OCI-LY1 (cell line): ENCODE data around the gene PACRG.

ENCODE experiments used
- H2AFZ ChIP-seq: fragments of 200-600 bp; sonication (generic), shearing (Covaris generic); 2 replicates; pipeline ENCODE4 v1.6.0; 2014; ENCODE audit warnings: antibody characterized with exemption, mild to moderate bottlenecking, low read length
- H3F3A ChIP-seq: fragments of 200-600 bp; sonication (generic), shearing (Covaris generic); 2 replicates; pipeline ENCODE4 v1.6.0; 2014; ENCODE audit warnings: mild to moderate bottlenecking, antibody characterized with exemption, low read length, moderate library complexity; ENCODE audit not compliant: insufficient read depth
- H3K27ac ChIP-seq: fragments of 200-600 bp; sonication (generic); 2 replicates; pipeline ENCODE4 v1.5.1; 2014; ENCODE audit warnings: low read length, mixed run types, mild to moderate bottlenecking, low read depth; ENCODE audit not compliant: poor library complexity, severe bottlenecking
- H3K27me3 ChIP-seq: fragments of 200-600 bp; sonication (generic); 2 replicates; pipeline ENCODE4 v1.6.0; 2014; ENCODE audit warnings: antibody characterized with exemption, mild to moderate bottlenecking, low read length, moderate library complexity; ENCODE audit not compliant: insufficient read depth
- H3K36me3 ChIP-seq: fragments of 200-600 bp; sonication (generic); 2 replicates; pipeline ENCODE4 v1.6.1; 2014; ENCODE audit warnings: mild to moderate bottlenecking, antibody characterized with exemption, low read length, moderate library complexity, mixed read lengths; ENCODE audit not compliant: insufficient read depth
- H3K4me1 ChIP-seq: fragments of 200-600 bp; sonication (generic); 2 replicates; pipeline ENCODE4 v1.5.1; 2014; ENCODE audit warnings: mild to moderate bottlenecking, low read length, moderate library complexity; ENCODE audit not compliant: insufficient read depth, severe bottlenecking
- H3K4me2 ChIP-seq: fragments of 200-600 bp; sonication (generic), shearing (Covaris generic); 2 replicates; pipeline ENCODE4 v1.6.1; 2014; ENCODE audit warnings: low read length
- H3K4me3 ChIP-seq: fragments of 200-600 bp; sonication (generic); 2 replicates; pipeline ENCODE4 v1.5.1; 2014; ENCODE audit warnings: low read length, low read depth, mild to moderate bottlenecking, mixed read lengths; ENCODE audit not compliant: poor library complexity, severe bottlenecking
- H3K79me2 ChIP-seq: fragments of 200-600 bp; shearing (Covaris generic); 2 replicates; pipeline ENCODE4 v1.6.1; 2016; ENCODE audit warnings: mixed run types, low read length, mixed read lengths; ENCODE audit not compliant: insufficient read depth
- H3K9ac ChIP-seq: fragments of 200-600 bp; sonication (generic), shearing (Covaris generic); 2 replicates; pipeline ENCODE4 v1.6.1; 2014; ENCODE audit warnings: mild to moderate bottlenecking, low read length, mixed read lengths
- H3K9me2 ChIP-seq: fragments of 200-600 bp; sonication (generic), shearing (Covaris generic); 2 replicates; pipeline ENCODE4 v1.6.1; 2014; ENCODE audit warnings: low read depth, mild to moderate bottlenecking, low read length, mixed read lengths
- H3K9me3 ChIP-seq: fragments of 200-600 bp; shearing (Covaris generic); 2 replicates; pipeline ENCODE4 v1.6.1; 2014; ENCODE audit warnings: low read length, mixed read lengths
- H4K20me1 ChIP-seq: fragments of 200-600 bp; sonication (generic), shearing (Covaris generic); 2 replicates; pipeline ENCODE4 v1.6.0; 2016; ENCODE audit warnings: mild to moderate bottlenecking, low read length; ENCODE audit not compliant: insufficient read depth
- CTCF ChIP-seq: fragments of 200-600 bp; sonication (generic), shearing (Covaris generic); IDR thresholded peaks from 2 replicates; pipeline ENCODE4 v1.5.1; 2017; ENCODE audit warnings: mild to moderate bottlenecking, antibody characterized with exemption, low read length, moderate library complexity, mixed read lengths
- EZH2 ChIP-seq: fragments of 200-600 bp; sonication (generic), shearing (Covaris generic); IDR thresholded peaks from 2 replicates; pipeline ENCODE4 v1.8.0; 2017; ENCODE audit warnings: borderline replicate concordance, mixed run types, mild to moderate bottlenecking, antibody characterized with exemption, low read length, moderate library complexity, mixed read lengths

Gene PACRG

GRCh38 chr6:163260911-163261310 is 533.1 kb downstream of the PACRG start:
- Histone ChIP-seq H2AFZ (no peak overlapping the region), H3F3A (no peaks in the 10 kb centered on the region), H4K20me1 (no peaks in the 10 kb centered on the region), H3K36me3 (no peaks in the 10 kb centered on the region), H3K9me3 (no peaks in the 10 kb centered on the region), H3K4me2 (no peak overlapping the region), H3K9ac (no peak overlapping the region), H3K27me3 (no peaks in the 10 kb centered on the region; the same call in 1 of the 2 replicates), H3K9me2 (no peaks in the 10 kb centered on the region), H3K4me3 (no peak overlapping the region), H3K79me2 (no peaks in the 10 kb centered on the region), H3K27ac (no peak overlapping the region), H3K4me1 (no peaks in the 10 kb centered on the region)
- no peak for TF ChIP-seq CTCF
- TF ChIP-seq EZH2, result no peak

- Histone ChIP-seq H3K9me3 (no peaks in the 10 kb centered on the region), H3F3A (no peaks in the 10 kb centered on the region), H4K20me1 (no peaks in the 10 kb centered on the region), H3K4me2 (no peak overlapping the region), H3K79me2 (no peaks in the 10 kb centered on the region), H3K9ac (no peak overlapping the region), H3K9me2 (no peaks in the 10 kb centered on the region), H3K36me3 (no peaks in the 10 kb centered on the region), H3K27me3 (no peaks in the 10 kb centered on the region; the same call in 1 of the 2 replicates), H3K4me3 (no peak overlapping the region), H2AFZ (no peak overlapping the region), H3K4me1 (no peaks in the 10 kb centered on the region), H3K27ac (no peak overlapping the region)
- TF ChIP-seq CTCF (no peak), EZH2 (no peak)
These were observed 533.6 kb downstream of the PACRG start for GRCh38 chr6:163261361-163261760.

- no peaks in the 10 kb centered on the region; the same call in 1 of the 2 replicates for H3K27me3 ChIP-seq
- no peaks in the 10 kb centered on the region for H3K4me1 ChIP-seq
- no peaks in the 10 kb centered on the region for H3K36me3 ChIP-seq
- no peaks in the 10 kb centered on the region for H3K9me2 ChIP-seq
- H3K9ac ChIP-seq, result no peak overlapping the region
- H3K4me2 ChIP-seq, result no peak overlapping the region
- H3K4me3 ChIP-seq, result no peak overlapping the region
- no peak overlapping the region for H3K27ac ChIP-seq
- no peak for TF ChIP-seq EZH2
- no peak for TF ChIP-seq CTCF
- no peaks in the 10 kb centered on the region for H4K20me1 ChIP-seq
- no peaks in the 10 kb centered on the region for H3K9me3 ChIP-seq
- no peaks in the 10 kb centered on the region for H3K79me2 ChIP-seq
- no peak overlapping the region for H2AFZ ChIP-seq
- no peaks in the 10 kb centered on the region for H3F3A ChIP-seq
These were observed 534.3 kb downstream of the PACRG start for GRCh38 chr6:163262080-163262479.
